ENCODE measurements around the gene SNRNP35. TPM values are rescaled to one million over a fixed set of nuclear protein-coding genes. Genes with fewer than 3 reads are reported as not detected.
"Not testable (repeated sequence)": the region's sequence is repeated elsewhere in the genome, so short reads cannot be mapped to it uniquely, and the experiment has no call there.

Gene SNRNP35
- total RNA-seq, 1 donor from 2014 or later, result 11.5 TPM

DNA sequence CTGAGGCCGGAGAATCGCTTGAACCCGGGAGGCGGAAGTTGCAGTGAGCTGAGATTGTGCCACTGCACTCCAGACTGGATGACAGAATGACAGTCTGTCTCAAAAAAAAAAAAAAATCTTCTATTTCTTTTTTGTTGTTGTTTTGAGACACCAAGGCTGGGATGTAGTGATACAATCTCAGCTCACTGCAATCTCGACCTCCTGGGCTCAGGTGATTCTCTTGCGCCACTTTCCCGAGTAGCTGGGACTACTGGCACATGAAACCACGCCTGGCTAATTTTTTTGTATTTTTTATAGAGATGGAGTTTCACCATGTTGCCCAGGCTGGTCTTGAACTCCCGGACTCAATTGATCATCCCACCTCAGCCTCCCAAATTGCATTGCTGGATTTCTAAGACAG, 7.3 kb upstream of the SNRNP35 start:
- DNase-seq (ENCODE audit: low read depth), result no peak
- Histone ChIP-seq H3K36me3 (ENCODE audit: insufficient read depth, low read length) (no peaks in the 10 kb centered on the region), H3K4me2 (ENCODE audit: low read length) (no peak overlapping the region), H3K79me2 (ENCODE audit: insufficient read depth, low read length) (no peaks in the 10 kb centered on the region), H2AFZ (ENCODE audit: low read depth, low read length) (no peak overlapping the region), H3K4me3 (ENCODE audit: insufficient read depth, low read depth, low read length) (no peak overlapping the region), H3K27me3 (ENCODE audit: insufficient read depth, low read length) (no peaks in the 10 kb centered on the region), H3K4me1 (ENCODE audit: insufficient read depth, low read length) (no peaks in the 10 kb centered on the region), H3K9ac (ENCODE audit: low read length) (no peak overlapping the region), H3K27ac (ENCODE audit: low read depth, low read length) (no peak overlapping the region), H4K20me1 (ENCODE audit: insufficient read depth, low read length) (no peaks in the 10 kb centered on the region), H3K9me3 (ENCODE audit: insufficient read depth, low read depth, low read length) (no peaks in the 10 kb centered on the region)
- H3K36me3 Mint-ChIP-seq (ENCODE audit: low read depth, unreplicated experiment), result no peaks in the 10 kb centered on the region
- FAIRE-seq, result no peak
- H3K4me1 Mint-ChIP-seq (ENCODE audit: low read depth, unreplicated experiment), result peaks cover 5% of the 10 kb centered on the region
- H3K27ac Mint-ChIP-seq (ENCODE audit: unreplicated experiment), result no peak overlapping the region
- TF ChIP-seq EZH2 (IDR thresholded peaks at IDR 0.05; ENCODE audit: insufficient read depth, low read length), result no peak
- TF ChIP-seq, protein P1, sequence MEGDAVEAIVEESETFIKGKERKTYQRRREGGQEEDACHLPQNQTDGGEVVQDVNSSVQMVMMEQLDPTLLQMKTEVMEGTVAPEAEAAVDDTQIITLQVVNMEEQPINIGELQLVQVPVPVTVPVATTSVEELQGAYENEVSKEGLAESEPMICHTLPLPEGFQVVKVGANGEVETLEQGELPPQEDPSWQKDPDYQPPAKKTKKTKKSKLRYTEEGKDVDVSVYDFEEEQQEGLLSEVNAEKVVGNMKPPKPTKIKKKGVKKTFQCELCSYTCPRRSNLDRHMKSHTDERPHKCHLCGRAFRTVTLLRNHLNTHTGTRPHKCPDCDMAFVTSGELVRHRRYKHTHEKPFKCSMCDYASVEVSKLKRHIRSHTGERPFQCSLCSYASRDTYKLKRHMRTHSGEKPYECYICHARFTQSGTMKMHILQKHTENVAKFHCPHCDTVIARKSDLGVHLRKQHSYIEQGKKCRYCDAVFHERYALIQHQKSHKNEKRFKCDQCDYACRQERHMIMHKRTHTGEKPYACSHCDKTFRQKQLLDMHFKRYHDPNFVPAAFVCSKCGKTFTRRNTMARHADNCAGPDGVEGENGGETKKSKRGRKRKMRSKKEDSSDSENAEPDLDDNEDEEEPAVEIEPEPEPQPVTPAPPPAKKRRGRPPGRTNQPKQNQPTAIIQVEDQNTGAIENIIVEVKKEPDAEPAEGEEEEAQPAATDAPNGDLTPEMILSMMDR (IDR thresholded peaks at IDR 0.05; ENCODE audit: insufficient read depth, low read depth, low read length), result no peak
- no peaks in the 10 kb centered on the region for H3K9me3 Mint-ChIP-seq (ENCODE audit: unreplicated experiment)
- H3K27me3 Mint-ChIP-seq (ENCODE audit: low read depth, unreplicated experiment), result no peaks in the 10 kb centered on the region
- no peak overlapping the region for H3K4me3 Mint-ChIP-seq (ENCODE audit: unreplicated experiment)

DNA sequence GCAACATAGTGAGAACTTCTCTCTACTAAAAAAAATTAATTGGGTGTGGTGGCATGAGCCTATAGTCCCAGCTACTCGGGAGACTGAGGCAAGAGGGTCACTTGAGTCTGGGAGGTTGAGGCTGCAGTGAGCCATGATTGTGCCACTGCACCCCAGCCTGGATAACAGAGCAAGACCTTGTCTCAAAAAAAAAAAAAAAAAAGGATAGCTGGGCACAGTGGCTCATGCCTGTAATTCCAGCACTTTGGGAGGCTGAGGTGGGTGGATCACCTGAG, 5.7 kb upstream of the SNRNP35 start:
- not testable (repeated sequence) for H3K4me3 ChIP-seq (ENCODE audit: insufficient read depth, low read depth, low read length); DNase-seq (ENCODE audit: low read depth); H3K36me3 Mint-ChIP-seq (ENCODE audit: low read depth, unreplicated experiment); H3K9me3 Mint-ChIP-seq (ENCODE audit: unreplicated experiment); H3K36me3 ChIP-seq (ENCODE audit: insufficient read depth, low read length); H3K79me2 ChIP-seq (ENCODE audit: insufficient read depth, low read length); H3K4me1 ChIP-seq (ENCODE audit: insufficient read depth, low read length); H3K9ac ChIP-seq (ENCODE audit: low read length); H3K27me3 ChIP-seq (ENCODE audit: insufficient read depth, low read length); H3K4me3 Mint-ChIP-seq (ENCODE audit: unreplicated experiment); H3K27ac Mint-ChIP-seq (ENCODE audit: unreplicated experiment); H3K27me3 Mint-ChIP-seq (ENCODE audit: low read depth, unreplicated experiment); H3K27ac ChIP-seq (ENCODE audit: low read depth, low read length); FAIRE-seq; H3K9me3 ChIP-seq (ENCODE audit: insufficient read depth, low read depth, low read length); H2AFZ ChIP-seq (ENCODE audit: low read depth, low read length); H3K4me1 Mint-ChIP-seq (ENCODE audit: low read depth, unreplicated experiment); H3K4me2 ChIP-seq (ENCODE audit: low read length); H4K20me1 ChIP-seq (ENCODE audit: insufficient read depth, low read length)

DNA sequence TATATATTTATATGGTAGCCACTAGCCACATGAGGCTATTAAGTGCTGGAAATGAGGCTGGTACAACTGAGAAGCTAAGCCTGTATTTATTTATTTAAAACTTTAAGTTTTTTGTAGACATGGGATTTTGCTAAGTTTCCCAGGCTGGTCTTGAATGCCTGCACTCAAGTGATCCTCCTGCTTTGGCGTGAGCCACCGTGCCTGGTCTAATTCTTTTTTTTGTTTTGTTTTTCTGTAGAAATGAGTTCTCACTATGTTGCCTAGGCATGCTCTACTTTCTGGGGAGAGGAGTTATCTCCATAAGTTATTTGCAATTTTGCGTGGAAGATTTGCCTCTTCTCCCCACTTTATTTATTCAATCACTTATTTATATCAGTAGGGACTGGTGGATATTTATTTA, 4.8 kb upstream of the SNRNP35 start:
- FAIRE-seq (no peak), DNase-seq (ENCODE audit: low read depth) (no peak)
- Histone ChIP-seq H3K4me2 (ENCODE audit: low read length) (no peak overlapping the region), H3K27ac (ENCODE audit: low read depth, low read length) (no peak overlapping the region), H4K20me1 (ENCODE audit: insufficient read depth, low read length) (no peaks in the 10 kb centered on the region), H3K79me2 (ENCODE audit: insufficient read depth, low read length) (no peaks in the 10 kb centered on the region), H3K4me1 (ENCODE audit: insufficient read depth, low read length) (no peaks in the 10 kb centered on the region), H3K9me3 (ENCODE audit: insufficient read depth, low read depth, low read length) (no peaks in the 10 kb centered on the region), H2AFZ (ENCODE audit: low read depth, low read length) (no peak overlapping the region), H3K9ac (ENCODE audit: low read length) (no peak overlapping the region), H3K4me3 (ENCODE audit: insufficient read depth, low read depth, low read length) (no peak overlapping the region), H3K36me3 (ENCODE audit: insufficient read depth, low read length) (no peaks in the 10 kb centered on the region), H3K27me3 (ENCODE audit: insufficient read depth, low read length) (no peaks in the 10 kb centered on the region)
- no peak overlapping the region for H3K4me3 Mint-ChIP-seq (ENCODE audit: unreplicated experiment)
- H3K27me3 Mint-ChIP-seq (ENCODE audit: low read depth, unreplicated experiment), result no peaks in the 10 kb centered on the region
- no peaks in the 10 kb centered on the region for H3K36me3 Mint-ChIP-seq (ENCODE audit: low read depth, unreplicated experiment)
- TF ChIP-seq, protein P1 (IDR thresholded peaks at IDR 0.05; ENCODE audit: insufficient read depth, low read depth, low read length), result no peak
- TF ChIP-seq EZH2 (IDR thresholded peaks at IDR 0.05; ENCODE audit: insufficient read depth, low read length), result no peak
- H3K27ac Mint-ChIP-seq (ENCODE audit: unreplicated experiment), result no peak overlapping the region
- H3K4me1 Mint-ChIP-seq (ENCODE audit: low read depth, unreplicated experiment), result no peaks in the 10 kb centered on the region
- H3K9me3 Mint-ChIP-seq (ENCODE audit: unreplicated experiment), result no peaks in the 10 kb centered on the region

DNA sequence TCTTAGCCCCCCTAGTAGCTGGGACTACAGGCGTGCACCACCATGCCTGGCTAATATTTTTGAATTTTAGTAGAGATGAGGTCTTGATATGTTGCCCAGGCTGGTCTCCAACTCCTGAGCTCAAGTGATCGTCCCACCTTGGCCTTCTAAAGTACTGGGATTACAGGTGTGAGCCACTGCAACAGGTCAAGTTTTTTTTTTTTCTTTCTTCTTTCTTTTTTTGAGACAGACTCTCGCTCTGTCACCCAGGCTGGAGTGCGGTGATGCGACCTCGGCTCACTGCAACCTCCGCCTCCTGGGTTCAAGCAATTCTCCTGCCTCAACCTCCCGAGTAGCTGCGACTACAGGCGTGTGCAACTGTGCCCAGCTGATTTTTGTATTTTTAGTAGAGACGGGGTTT, 5.2 kb downstream of the SNRNP35 start:
- FAIRE-seq; H3K4me1 Mint-ChIP-seq (ENCODE audit: low read depth, unreplicated experiment): not testable (repeated sequence)

More for the DNA sequence above, 5.2 kb downstream of the SNRNP35 start:
- H2AFZ ChIP-seq (ENCODE audit: low read depth, low read length); H3K36me3 ChIP-seq (ENCODE audit: insufficient read depth, low read length); H3K9me3 ChIP-seq (ENCODE audit: insufficient read depth, low read depth, low read length); H3K4me1 ChIP-seq (ENCODE audit: insufficient read depth, low read length); H3K9ac ChIP-seq (ENCODE audit: low read length); H3K4me3 ChIP-seq (ENCODE audit: insufficient read depth, low read depth, low read length); H3K4me2 ChIP-seq (ENCODE audit: low read length); H3K9me3 Mint-ChIP-seq (ENCODE audit: unreplicated experiment); H3K27ac ChIP-seq (ENCODE audit: low read depth, low read length); H3K4me3 Mint-ChIP-seq (ENCODE audit: unreplicated experiment); H3K27me3 Mint-ChIP-seq (ENCODE audit: low read depth, unreplicated experiment); DNase-seq (ENCODE audit: low read depth); H3K27me3 ChIP-seq (ENCODE audit: insufficient read depth, low read length); H3K27ac Mint-ChIP-seq (ENCODE audit: unreplicated experiment): not testable (repeated sequence)
- peaks cover 15% of the 10 kb centered on the region for H3K36me3 Mint-ChIP-seq (ENCODE audit: low read depth, unreplicated experiment)
- Histone ChIP-seq H3K79me2 (ENCODE audit: insufficient read depth, low read length) (peaks cover 59% of the 10 kb centered on the region), H4K20me1 (ENCODE audit: insufficient read depth, low read length) (peaks cover 30% of the 10 kb centered on the region)

Data from astrocyte (in vitro differentiated cells and primary cell).